OCI-LY1 (cell line): ENCODE data around the gene ANTKMT.

Experiments
- H2AFZ ChIP-seq: fragments of 200-600 bp; sonication (generic), shearing (Covaris generic); 2 replicates; pipeline ENCODE4 v1.6.0; 2014; ENCODE audit warnings: antibody characterized with exemption, mild to moderate bottlenecking, low read length
- H3F3A ChIP-seq: fragments of 200-600 bp; sonication (generic), shearing (Covaris generic); 2 replicates; pipeline ENCODE4 v1.6.0; 2014; ENCODE audit warnings: mild to moderate bottlenecking, antibody characterized with exemption, low read length, moderate library complexity; ENCODE audit not compliant: insufficient read depth
- H3K27ac ChIP-seq: fragments of 200-600 bp; sonication (generic); 2 replicates; pipeline ENCODE4 v1.5.1; 2014; ENCODE audit warnings: low read length, mixed run types, mild to moderate bottlenecking, low read depth; ENCODE audit not compliant: poor library complexity, severe bottlenecking
- H3K27me3 ChIP-seq: fragments of 200-600 bp; sonication (generic); 2 replicates; pipeline ENCODE4 v1.6.0; 2014; ENCODE audit warnings: antibody characterized with exemption, mild to moderate bottlenecking, low read length, moderate library complexity; ENCODE audit not compliant: insufficient read depth
- H3K36me3 ChIP-seq: fragments of 200-600 bp; sonication (generic); 2 replicates; pipeline ENCODE4 v1.6.1; 2014; ENCODE audit warnings: mild to moderate bottlenecking, antibody characterized with exemption, low read length, moderate library complexity, mixed read lengths; ENCODE audit not compliant: insufficient read depth
- H3K4me1 ChIP-seq: fragments of 200-600 bp; sonication (generic); 2 replicates; pipeline ENCODE4 v1.5.1; 2014; ENCODE audit warnings: mild to moderate bottlenecking, low read length, moderate library complexity; ENCODE audit not compliant: insufficient read depth, severe bottlenecking
- H3K4me2 ChIP-seq: fragments of 200-600 bp; sonication (generic), shearing (Covaris generic); 2 replicates; pipeline ENCODE4 v1.6.1; 2014; ENCODE audit warnings: low read length
- H3K4me3 ChIP-seq: fragments of 200-600 bp; sonication (generic); 2 replicates; pipeline ENCODE4 v1.5.1; 2014; ENCODE audit warnings: low read length, low read depth, mild to moderate bottlenecking, mixed read lengths; ENCODE audit not compliant: poor library complexity, severe bottlenecking
- H3K79me2 ChIP-seq: fragments of 200-600 bp; shearing (Covaris generic); 2 replicates; pipeline ENCODE4 v1.6.1; 2016; ENCODE audit warnings: mixed run types, low read length, mixed read lengths; ENCODE audit not compliant: insufficient read depth
- H3K9ac ChIP-seq: fragments of 200-600 bp; sonication (generic), shearing (Covaris generic); 2 replicates; pipeline ENCODE4 v1.6.1; 2014; ENCODE audit warnings: mild to moderate bottlenecking, low read length, mixed read lengths
- H3K9me2 ChIP-seq: fragments of 200-600 bp; sonication (generic), shearing (Covaris generic); 2 replicates; pipeline ENCODE4 v1.6.1; 2014; ENCODE audit warnings: low read depth, mild to moderate bottlenecking, low read length, mixed read lengths
- H3K9me3 ChIP-seq: fragments of 200-600 bp; shearing (Covaris generic); 2 replicates; pipeline ENCODE4 v1.6.1; 2014; ENCODE audit warnings: low read length, mixed read lengths
- H4K20me1 ChIP-seq: fragments of 200-600 bp; sonication (generic), shearing (Covaris generic); 2 replicates; pipeline ENCODE4 v1.6.0; 2016; ENCODE audit warnings: mild to moderate bottlenecking, low read length; ENCODE audit not compliant: insufficient read depth
- CTCF ChIP-seq: fragments of 200-600 bp; sonication (generic), shearing (Covaris generic); IDR thresholded peaks from 2 replicates; pipeline ENCODE4 v1.5.1; 2017; ENCODE audit warnings: mild to moderate bottlenecking, antibody characterized with exemption, low read length, moderate library complexity, mixed read lengths
- EZH2 ChIP-seq: fragments of 200-600 bp; sonication (generic), shearing (Covaris generic); IDR thresholded peaks from 2 replicates; pipeline ENCODE4 v1.8.0; 2017; ENCODE audit warnings: borderline replicate concordance, mixed run types, mild to moderate bottlenecking, antibody characterized with exemption, low read length, moderate library complexity, mixed read lengths

ANTKMT gene

GRCh38 chr16:704047-704446 lies 16.9 kb upstream of the ANTKMT start:
- Histone ChIP-seq H3K9me3 (no peaks in the 10 kb centered on the region), H3K9ac (no peak overlapping the region), H3F3A (no peaks in the 10 kb centered on the region), H3K4me1 (no peaks in the 10 kb centered on the region), H4K20me1 (no peaks in the 10 kb centered on the region), H2AFZ (no peak overlapping the region), H3K27ac (no peak overlapping the region), H3K4me2 (no peak overlapping the region), H3K27me3 (0 out of 2 replicates have a peak, but pooled peaks cover 3% of the 10 kb centered on the region), H3K4me3 (no peak overlapping the region), H3K79me2 (no peaks in the 10 kb centered on the region), H3K36me3 (no peaks in the 10 kb centered on the region), H3K9me2 (no peaks in the 10 kb centered on the region)
- no peak for TF ChIP-seq CTCF

GRCh38 chr16:704552-705380 lies 16.2 kb upstream of the ANTKMT start:
- Histone ChIP-seq H3K4me1 (no peaks in the 10 kb centered on the region), H3K4me3 (no peak overlapping the region), H3F3A (no peaks in the 10 kb centered on the region), H3K9me2 (no peaks in the 10 kb centered on the region), H3K27ac (no peak overlapping the region), H3K9me3 (no peaks in the 10 kb centered on the region), H2AFZ (no peak overlapping the region), H3K9ac (no peak overlapping the region), H4K20me1 (no peaks in the 10 kb centered on the region), H3K36me3 (no peaks in the 10 kb centered on the region), H3K4me2 (no peak overlapping the region), H3K27me3 (0 out of 2 replicates have a peak, but pooled peaks cover 3% of the 10 kb centered on the region), H3K79me2 (no peaks in the 10 kb centered on the region)
- TF ChIP-seq CTCF (no peak), EZH2 (no peak)

- H3K4me2 ChIP-seq = no peak within 1 kb of the TSS
- no peak within 1 kb of the TSS for H2AFZ ChIP-seq
- no peaks in the 10 kb centered on the region for H4K20me1 ChIP-seq
- no peak within 1 kb of the TSS for H3K4me3 ChIP-seq
- TF ChIP-seq CTCF (no peak), EZH2 (no peak)
- no peaks in the 10 kb centered on the region for H3F3A ChIP-seq
- no peaks in the 10 kb centered on the region for H3K79me2 ChIP-seq
- H3K4me1 ChIP-seq = no peaks in the 10 kb centered on the region
- H3K27me3 ChIP-seq = peaks cover 4% of the 10 kb centered on the region; the same call in 1 of the 2 replicates
- no peak within 1 kb of the TSS for H3K9ac ChIP-seq
- no peaks in the 10 kb centered on the region for H3K36me3 ChIP-seq
- no peaks in the 10 kb centered on the region for H3K9me2 ChIP-seq
- no peak within 1 kb of the TSS for H3K27ac ChIP-seq
- no peaks in the 10 kb centered on the region for H3K9me3 ChIP-seq
These were observed 15.3 kb upstream of the ANTKMT start, which contains the start of gene FBXL16 for GRCh38 chr16:705431-706188. Gene FBXL16 (minus strand): TSS chr16:705801. CDS start chr16:697405, 8,396 bp downstream.
